ENCODE measurements around the gene SPOUT1. TPM values are rescaled to one million over a fixed set of nuclear protein-coding genes. Genes with fewer than 3 reads are reported as not detected.
"Not testable (repeated sequence)": the region's sequence is repeated elsewhere in the genome, so short reads cannot be mapped to it uniquely, and the experiment has no call there.

SPOUT1 gene
- polyA plus RNA-seq, 4 donors, result 40.3 to 48.7 (median 43.0) TPM

DNA sequence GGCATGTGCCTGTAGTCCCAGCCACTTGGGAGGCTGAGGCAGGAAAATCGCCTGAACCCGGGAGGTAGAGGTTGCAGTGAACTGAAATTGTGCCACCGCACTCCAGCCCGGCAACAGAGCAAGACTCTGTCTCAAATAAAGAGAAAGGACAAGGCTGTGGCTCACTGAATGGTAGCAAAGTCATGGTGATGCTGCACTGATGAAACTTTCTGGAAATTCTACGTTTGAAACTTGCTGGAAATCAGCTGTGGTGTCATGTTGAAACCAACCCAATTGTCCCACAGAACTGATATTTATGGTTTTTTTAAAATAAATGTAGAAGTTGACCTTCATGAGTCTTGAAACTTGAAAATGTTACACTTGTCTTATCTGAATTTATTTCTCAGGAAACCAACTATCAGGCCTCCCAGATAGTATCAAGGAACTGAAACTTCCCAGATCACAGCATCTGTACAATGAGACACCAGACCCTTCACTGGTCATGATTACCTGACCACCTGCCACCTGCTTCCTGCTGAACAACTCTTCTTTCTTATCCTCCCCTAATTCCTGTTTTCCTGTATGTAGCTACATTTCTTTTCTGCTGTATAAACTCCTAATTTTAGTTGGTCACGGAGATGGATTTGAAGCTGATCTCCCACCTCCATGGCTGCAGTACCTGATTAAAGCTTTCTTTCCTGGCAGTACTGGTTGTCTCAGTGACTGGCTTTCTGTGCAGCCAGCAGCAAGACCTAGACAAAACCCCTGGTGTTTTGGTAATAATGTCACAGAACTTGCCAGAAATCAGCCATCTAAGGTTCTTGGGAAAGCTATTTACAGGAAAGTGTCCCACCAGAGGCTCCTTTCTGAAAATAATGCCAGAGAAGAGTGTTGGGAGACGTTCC is 48.2 kb downstream of the SPOUT1 start:
- no peak for DNase-seq (ENCODE audit: low read depth in 4 of 4, low spot score in 3 of 4)

DNA sequence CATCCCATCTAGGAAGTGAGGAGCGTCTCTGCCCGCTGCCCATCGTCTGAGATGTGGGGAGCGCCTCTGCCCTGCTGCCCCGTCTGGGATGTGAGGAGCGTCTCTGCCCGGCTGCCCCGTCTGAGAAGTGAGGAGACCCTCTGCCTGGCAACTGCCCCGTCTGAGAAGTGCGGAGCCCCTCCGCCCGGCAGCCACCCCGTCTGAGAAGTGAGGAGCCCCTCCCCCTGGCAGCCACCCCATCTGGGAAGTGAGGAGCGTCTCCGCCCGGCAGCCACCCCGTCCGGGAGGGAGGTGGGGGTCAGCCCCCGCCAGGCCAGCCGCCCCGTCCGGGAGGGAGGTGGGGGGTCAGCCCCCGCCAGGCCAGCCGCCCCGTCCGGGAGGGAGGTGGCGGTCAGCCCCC is 49.5 kb downstream of the SPOUT1 start:
- not testable (repeated sequence) for DNase-seq (ENCODE audit: low read depth in 4 of 4, low spot score in 3 of 4)

DNA sequence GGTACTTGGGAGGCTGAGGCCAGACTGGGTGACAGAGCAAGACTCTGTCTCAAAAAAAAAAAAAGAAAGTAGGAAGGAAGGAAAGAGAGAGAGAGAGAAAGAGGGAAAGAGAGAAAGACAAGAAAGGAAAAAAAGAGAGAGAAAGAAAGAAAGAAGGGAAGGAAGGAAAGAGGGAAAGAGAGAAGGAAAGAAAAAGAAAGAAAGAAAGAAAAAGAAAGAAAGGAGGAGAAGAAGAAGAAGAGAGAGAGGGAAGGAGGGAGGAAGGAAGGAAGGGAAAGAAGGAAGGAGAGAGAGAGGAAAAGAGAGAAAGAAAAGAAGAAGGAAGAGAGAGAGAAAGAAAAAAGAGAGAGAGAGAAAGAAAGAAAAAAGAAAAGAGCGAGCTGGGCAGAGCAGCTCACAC is 54.8 kb downstream of the SPOUT1 start:
- DNase-seq (ENCODE audit: low read depth in 4 of 4, low spot score in 3 of 4), result no peak

DNA sequence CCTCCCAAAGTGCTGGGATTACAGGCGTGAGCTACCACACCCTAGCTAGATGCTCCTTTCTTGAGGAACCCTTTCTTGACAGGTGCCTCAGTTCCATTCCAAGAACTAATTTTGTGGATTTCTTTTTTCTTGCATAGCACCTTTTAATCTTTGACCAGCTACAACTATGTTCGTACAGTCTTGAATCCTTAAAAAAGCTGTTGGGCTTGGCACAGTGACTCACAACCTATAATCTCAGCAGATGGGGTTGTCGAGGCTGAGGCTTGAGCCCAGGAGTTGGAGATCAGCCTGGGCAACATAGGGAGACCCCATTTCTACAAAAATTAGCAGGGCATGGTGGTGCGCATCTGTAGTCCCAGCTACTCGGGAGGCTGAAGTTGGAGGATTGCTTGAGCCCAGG is 56.5 kb downstream of the SPOUT1 start:
- DNase-seq (ENCODE audit: low read depth in 4 of 4, low spot score in 3 of 4), result no peak

DNA sequence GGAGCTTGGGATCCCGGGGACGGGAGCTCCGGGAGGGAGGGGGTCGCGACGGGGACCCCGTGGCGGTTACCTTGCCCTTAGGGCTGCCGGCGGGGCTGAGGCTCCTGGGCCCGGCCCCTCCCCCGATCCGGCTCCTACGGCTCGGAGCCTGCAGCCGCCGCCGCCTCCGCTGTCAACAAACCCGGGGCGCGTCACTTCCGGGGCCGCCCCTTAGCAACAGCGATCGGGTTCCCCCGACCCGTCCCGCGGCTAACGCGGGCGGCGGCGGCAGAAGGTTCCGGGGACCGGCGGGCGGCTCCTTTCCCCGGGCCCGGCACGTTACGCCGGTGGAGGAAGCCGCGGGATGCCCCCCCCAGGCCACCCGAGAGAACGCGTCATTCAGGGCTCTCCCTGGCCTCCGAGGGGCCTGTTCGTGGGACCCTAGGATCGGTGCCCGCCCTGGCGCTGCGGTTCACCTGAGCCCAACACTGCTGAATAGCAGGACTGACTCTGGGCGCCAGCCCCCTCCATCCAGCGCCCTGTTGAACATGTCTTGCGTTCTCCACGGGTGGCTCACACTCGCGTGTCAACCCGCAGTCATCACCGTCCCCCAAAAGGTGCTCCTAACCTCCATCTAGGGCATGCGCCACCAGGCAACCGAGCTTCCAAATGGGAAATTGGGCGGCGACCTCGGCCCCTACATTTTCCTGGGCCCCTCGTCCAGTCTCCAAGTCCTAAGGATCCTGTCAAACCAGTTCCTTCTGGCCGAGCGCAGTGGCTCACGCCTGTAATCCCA is 57.7 kb downstream of the SPOUT1 start, which contains the start of gene ZER1:
Gene ZER1, minus strand, starts transcription at position 183 of the 775 bp plus-strand sequence. CDS start 16,362 bp downstream, outside the sequence.
- DNase-seq (ENCODE audit: low read depth in 4 of 4, low spot score in 3 of 4), result peak; percentile 82 to 87 (median 83)

DNA sequence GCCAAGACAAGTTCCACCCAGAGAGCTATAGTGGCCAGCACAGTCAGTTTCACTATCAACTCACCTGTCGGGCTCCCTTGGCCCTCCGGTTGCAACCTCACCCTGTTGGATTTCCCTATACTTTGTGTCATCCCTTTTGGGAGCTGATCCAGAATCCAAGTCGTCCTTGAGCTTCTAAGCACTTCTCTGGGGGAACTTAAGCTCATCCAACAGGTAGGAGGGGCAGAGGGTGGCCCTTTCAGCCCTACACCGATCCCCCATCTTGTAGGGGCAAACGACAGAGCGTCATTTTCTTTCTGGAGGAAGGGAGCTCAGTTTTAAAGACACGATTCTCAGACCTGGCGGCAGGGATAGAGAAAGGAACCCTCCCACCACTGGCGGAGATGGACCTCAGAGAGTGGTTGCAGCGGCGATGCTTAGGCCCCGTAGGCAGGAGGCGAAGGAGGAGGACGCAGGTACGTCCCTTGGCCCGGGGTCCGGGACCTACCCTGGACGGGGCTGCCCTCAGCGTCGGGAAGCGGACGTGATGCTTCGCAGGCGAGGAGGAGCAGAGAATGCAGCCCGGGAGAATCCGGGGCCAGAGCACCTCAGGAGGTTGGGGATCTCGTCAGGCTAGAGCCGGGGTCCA is 58.4 kb downstream of the SPOUT1 start:
- no peak for DNase-seq (ENCODE audit: low read depth in 4 of 4, low spot score in 3 of 4)

DNA sequence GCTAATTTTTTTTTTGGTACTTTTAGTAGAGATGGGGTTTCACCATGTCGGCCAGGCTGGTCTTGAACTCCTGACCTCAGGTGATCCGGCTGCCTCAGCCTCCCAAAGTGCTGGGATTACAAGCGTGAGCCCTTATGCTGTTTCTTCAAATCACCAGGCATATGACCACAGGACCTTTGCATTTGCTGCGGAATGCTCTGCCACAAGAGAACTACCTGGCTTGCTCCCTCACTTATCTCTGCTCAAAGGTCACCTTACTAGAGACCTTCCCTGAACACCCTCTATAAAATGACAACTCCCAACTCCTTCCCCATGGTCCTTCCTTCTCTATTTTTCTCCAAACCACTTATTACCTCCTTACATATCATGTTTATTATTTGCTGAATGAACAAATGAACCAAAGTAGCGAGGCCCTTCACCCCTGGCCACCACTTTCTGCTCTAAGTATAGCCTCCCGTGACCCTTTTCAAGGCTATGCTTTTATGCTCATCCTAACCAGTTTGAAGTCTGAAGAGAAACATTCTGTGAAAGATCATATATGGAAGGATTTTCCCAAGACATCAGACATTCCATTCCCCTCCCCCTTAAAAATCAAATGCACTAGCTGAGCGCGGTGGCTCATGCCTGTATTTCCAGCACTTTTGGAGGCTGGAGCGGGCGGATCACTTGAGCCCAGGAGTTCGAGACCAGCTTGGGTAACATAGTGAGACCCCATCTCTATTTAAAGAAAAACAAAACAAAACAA is 59.1 kb downstream of the SPOUT1 start:
- DNase-seq (ENCODE audit: low read depth in 4 of 4, low spot score in 3 of 4), result no peak

Other genes with a start within 250 kb of the SPOUT1 start
- gene DYNC2I2, start 172.9 kb downstream of the SPOUT1 start, polyA plus RNA-seq (ENCODE audit: insufficient read length in 4 of 4), result 10 to 100 TPM; 58.6 to 88.6 (median 64.9) TPM
- gene SET, start 140.6 kb downstream of the SPOUT1 start, polyA plus RNA-seq (ENCODE audit: insufficient read length in 4 of 4), result 100 to 1,000 TPM; 586 to 729 (median 699) TPM
- gene PKN3, start 127.3 kb downstream of the SPOUT1 start, polyA plus RNA-seq (ENCODE audit: insufficient read length in 4 of 4), result 10 to 100 TPM in 3 of 4 donors, 1 to 10 TPM in 1; 8.1 to 12.6 (median 10.2) TPM
- gene ZDHHC12, start 105.7 kb downstream of the SPOUT1 start, polyA plus RNA-seq (ENCODE audit: insufficient read length in 4 of 4), result 10 to 100 TPM; 17.0 to 25.1 (median 17.7) TPM
- gene ZER1, start 57.9 kb downstream of the SPOUT1 start, polyA plus RNA-seq (ENCODE audit: insufficient read length in 4 of 4), result 10 to 100 TPM; 31.7 to 42.6 (median 34.2) TPM
- gene TBC1D13, start 42.5 kb downstream of the SPOUT1 start, polyA plus RNA-seq (ENCODE audit: insufficient read length in 4 of 4), result 10 to 100 TPM; 36.0 to 43.5 (median 41.0) TPM
- 10 to 100 TPM in 1 of 4 donors, 1 to 10 TPM in 3; 7.0 to 16.1 (median 8.4) TPM for gene ENDOG, start 11.3 kb downstream of the SPOUT1 start, polyA plus RNA-seq (ENCODE audit: insufficient read length in 4 of 4)
- gene KYAT1, start 52.2 kb upstream of the SPOUT1 start, polyA plus RNA-seq (ENCODE audit: insufficient read length in 4 of 4), result 10 to 100 TPM; 21.6 to 23.6 (median 22.5) TPM
- gene LRRC8A, start 52.3 kb upstream of the SPOUT1 start, polyA plus RNA-seq (ENCODE audit: insufficient read length in 4 of 4), result 10 to 100 TPM; 29.5 to 34.3 (median 30.6) TPM
- gene PHYHD1, start 91.2 kb upstream of the SPOUT1 start, polyA plus RNA-seq (ENCODE audit: insufficient read length in 4 of 4), result 10 to 100 TPM; 58.8 to 61.6 (median 59.6) TPM
- 10 to 100 TPM; 16.0 to 18.6 (median 17.5) TPM for gene DOLK, start 117.8 kb upstream of the SPOUT1 start, polyA plus RNA-seq (ENCODE audit: insufficient read length in 4 of 4)
- 10 to 100 TPM; 38.9 to 41.8 (median 40.2) TPM for gene NUP188, start 117.9 kb upstream of the SPOUT1 start, polyA plus RNA-seq (ENCODE audit: insufficient read length in 4 of 4)
- 100 to 1,000 TPM; 102 to 144 (median 121) TPM for gene SH3GLB2, start 198.5 kb upstream of the SPOUT1 start, polyA plus RNA-seq (ENCODE audit: insufficient read length in 4 of 4)
- gene MIGA2, start 206.8 kb upstream of the SPOUT1 start, polyA plus RNA-seq (ENCODE audit: insufficient read length in 4 of 4), result 10 to 100 TPM; 17.9 to 23.4 (median 19.1) TPM